OCI-LY3 (cell line): ENCODE data around the gene TTC12.

ENCODE experiments used
- H2AFZ ChIP-seq: fragments of 200-600, 300-600 bp; shearing (Covaris generic); 2 replicates; pipeline ENCODE4 v1.6.0; 2014; ENCODE audit warnings: antibody characterized with exemption, low read depth, low read length
- H3K27ac ChIP-seq: fragments of 200-600, 300-600 bp; sonication (generic); 2 replicates; pipeline ENCODE4 v1.5.1; 2014; ENCODE audit warnings: mild to moderate bottlenecking, low read length, moderate library complexity, mixed read lengths
- H3K27me3 ChIP-seq: fragments of 200-600, 300-600 bp; sonication (generic); 2 replicates; pipeline ENCODE4 v1.6.1; 2014; ENCODE audit warnings: low read depth, low read length, mixed read lengths
- H3K36me3 ChIP-seq: fragments of 200-600, 300-600 bp; sonication (generic); replicated peaks from 2 replicates; pipeline ENCODE3; 2014; ENCODE audit warnings: low read depth, low read length, mixed read lengths
- H3K4me1 ChIP-seq: fragments of 300-600, 200-600 bp; sonication (generic); 2 replicates; pipeline ENCODE4 v1.6.1; 2014; ENCODE audit warnings: low read length, mixed read lengths
- H3K4me2 ChIP-seq: fragments of 200-600, 300-600 bp; sonication (generic); 2 replicates; pipeline ENCODE4 v1.6.1; 2014; ENCODE audit warnings: low read length, mixed read lengths
- H3K4me3 ChIP-seq: fragments of 300-600, 200-600 bp; sonication (generic); 2 replicates; pipeline ENCODE4 v1.5.1; 2014; ENCODE audit warnings: antibody characterized with exemption, mild to moderate bottlenecking, low read length, moderate library complexity
- H3K79me2 ChIP-seq: fragments of 300-600, 200-600 bp; shearing (Covaris generic); 2 replicates; pipeline ENCODE4 v1.6.1; 2014; ENCODE audit warnings: mild to moderate bottlenecking, low read length, mixed read lengths
- H3K9ac ChIP-seq: fragments of 300-600, 200-600 bp; shearing (Covaris generic); 2 replicates; pipeline ENCODE4 v1.6.0; 2014; ENCODE audit warnings: mild to moderate bottlenecking, low read length, moderate library complexity
- H3K9me3 ChIP-seq: fragments of 200-600, 300-600 bp; shearing (Covaris generic); 2 replicates; pipeline ENCODE4 v1.6.1; 2014; ENCODE audit warnings: low read length, mixed read lengths; ENCODE audit not compliant: insufficient read depth
- H4K20me1 ChIP-seq: fragments of 200-600, 300-600 bp; sonication (generic); 2 replicates; pipeline ENCODE4 v1.6.1; 2016; ENCODE audit warnings: low read length, mixed read lengths; ENCODE audit not compliant: insufficient read depth
- CTCF ChIP-seq: fragments of 200-600, 300-600 bp; sonication (generic); IDR thresholded peaks from 2 replicates; pipeline ENCODE4 v1.5.1; 2014; ENCODE audit warnings: antibody characterized with exemption, low read length, low read depth
- EZH2phosphoT487 ChIP-seq: fragments of 200-600 bp; shearing (Covaris generic); IDR thresholded peaks from 2 replicates; pipeline ENCODE4 v1.6.1; 2018; ENCODE audit warnings: antibody characterized with exemption, mixed run types, low read depth

The TTC12 gene

GRCh38 chr11:113315811-113316210 lies 1.4 kb downstream of the TTC12 start:
- Histone ChIP-seq H4K20me1 (no peaks in the 10 kb centered on the region), H3K9ac (no peak overlapping the region), H3K79me2 (no peaks in the 10 kb centered on the region), H3K4me2 (no peak overlapping the region), H3K27me3 (no peaks in the 10 kb centered on the region), H3K27ac (no peak overlapping the region), H3K4me3 (no peak overlapping the region), H3K4me1 (peaks cover 10% of the 10 kb centered on the region), H3K9me3 (no peaks in the 10 kb centered on the region), H3K36me3 (no peaks in the 10 kb centered on the region), H2AFZ (no peak overlapping the region)
- TF ChIP-seq EZH2phosphoT487 (no peak), CTCF (no peak)

DNA sequence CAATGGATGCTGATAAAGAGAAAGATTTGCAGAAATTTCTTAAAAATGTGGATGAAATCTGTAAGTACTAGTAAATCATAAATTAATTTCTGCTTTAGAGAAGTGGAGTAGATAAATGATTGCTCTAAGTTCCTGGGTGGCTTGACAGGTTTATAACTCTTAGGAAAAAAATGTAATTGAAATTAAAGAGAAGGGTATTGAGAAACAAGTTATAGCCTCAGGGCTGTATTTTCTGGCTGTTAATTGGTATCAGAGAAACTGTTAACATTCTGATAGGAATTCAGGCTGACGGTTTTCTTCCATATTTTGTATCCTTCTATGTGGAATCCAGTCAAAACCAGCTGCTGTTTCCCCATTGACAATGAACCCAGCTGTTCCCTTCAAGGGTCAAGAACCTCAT lies 1.9 kb downstream of the TTC12 start:
- H3K36me3 ChIP-seq: no peaks in the 10 kb centered on the region
- no peak overlapping the region for H3K27ac ChIP-seq
- no peak overlapping the region for H3K4me3 ChIP-seq
- no peaks in the 10 kb centered on the region for H3K27me3 ChIP-seq
- no peak overlapping the region for H3K9ac ChIP-seq
- H3K4me2 ChIP-seq: no peak overlapping the region
- no peaks in the 10 kb centered on the region for H3K79me2 ChIP-seq
- peaks cover 10% of the 10 kb centered on the region for H3K4me1 ChIP-seq
- H2AFZ ChIP-seq: no peak overlapping the region
- H3K9me3 ChIP-seq: no peaks in the 10 kb centered on the region
- TF ChIP-seq EZH2phosphoT487 (no peak), CTCF (no peak)
- H4K20me1 ChIP-seq: no peaks in the 10 kb centered on the region

DNA sequence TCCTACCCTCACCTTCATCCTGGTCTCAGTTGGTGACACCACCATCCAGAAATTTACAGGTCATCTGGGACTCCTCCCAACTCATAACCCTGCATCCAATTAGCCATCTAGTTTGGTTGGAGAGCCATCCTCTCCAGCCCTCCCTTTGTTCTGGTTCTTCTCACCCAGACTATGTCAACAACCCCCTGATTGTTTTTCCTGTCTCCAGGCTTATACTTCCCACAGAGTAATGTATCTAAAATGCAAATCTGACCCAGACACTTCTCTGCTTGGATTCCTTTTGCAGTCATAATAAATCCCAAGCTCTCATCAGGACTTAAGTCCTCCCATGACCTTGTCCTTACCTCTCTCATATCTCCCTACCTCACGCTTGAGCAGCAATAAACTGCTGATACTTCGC lies 3.0 kb downstream of the TTC12 start:
- Histone ChIP-seq H4K20me1 (no peaks in the 10 kb centered on the region), H3K4me3 (no peak overlapping the region), H2AFZ (no peak overlapping the region)

DNA sequence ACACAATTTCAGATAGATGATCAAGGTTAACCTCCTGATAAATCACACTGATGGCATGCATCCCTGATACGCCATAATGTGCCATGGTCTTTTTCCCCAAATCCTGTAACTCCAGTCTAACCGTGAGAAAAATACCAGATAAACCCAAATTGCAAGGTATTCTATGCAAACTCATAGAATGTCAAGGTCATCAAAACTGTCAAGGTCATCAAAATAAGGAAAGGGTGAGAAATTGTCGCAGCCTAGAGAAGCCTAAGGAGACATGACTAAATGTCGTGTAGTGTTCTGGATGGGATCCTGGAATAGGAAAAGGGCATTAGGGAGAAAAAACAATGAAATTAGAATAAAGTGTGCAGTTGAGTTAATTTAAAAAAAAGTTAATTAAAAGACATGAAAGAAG lies 4.7 kb downstream of the TTC12 start:
- no peaks in the 10 kb centered on the region for H3K79me2 ChIP-seq
- H2AFZ ChIP-seq: no peak overlapping the region
- no peaks in the 10 kb centered on the region for H3K36me3 ChIP-seq
- H3K4me2 ChIP-seq: no peak overlapping the region
- H3K27me3 ChIP-seq: no peaks in the 10 kb centered on the region
- no peaks in the 10 kb centered on the region for H3K9me3 ChIP-seq
- no peaks in the 10 kb centered on the region for H4K20me1 ChIP-seq
- no peak overlapping the region for H3K27ac ChIP-seq
- no peak overlapping the region for H3K9ac ChIP-seq
- H3K4me3 ChIP-seq: no peak overlapping the region
- peaks cover 6% of the 10 kb centered on the region for H3K4me1 ChIP-seq
- TF ChIP-seq EZH2phosphoT487 (no peak), CTCF (no peak)

More for the DNA sequence above, 3.0 kb downstream of the TTC12 start:
- Histone ChIP-seq H3K4me2 (no peak overlapping the region), H3K9ac (no peak overlapping the region), H3K79me2 (no peaks in the 10 kb centered on the region), H3K36me3 (no peaks in the 10 kb centered on the region), H3K9me3 (no peaks in the 10 kb centered on the region), H3K27ac (no peak overlapping the region), H3K4me1 (peaks cover 10% of the 10 kb centered on the region), H3K27me3 (no peaks in the 10 kb centered on the region)
- TF ChIP-seq EZH2phosphoT487 (no peak), CTCF (no peak)
